Retina (tissue), 1 donor: Measurements from ENCODE around the gene PLEKHG5.
"Not testable (repeated sequence)": the region's sequence is repeated elsewhere in the genome, so short reads cannot be mapped to it uniquely, and the experiment has no call there.

ENCODE experiments used
- DNase-seq: peaks from one replicate; pipeline ENCODE4 v3.0.0-alpha.2; 2016

The PLEKHG5 gene

DNA sequence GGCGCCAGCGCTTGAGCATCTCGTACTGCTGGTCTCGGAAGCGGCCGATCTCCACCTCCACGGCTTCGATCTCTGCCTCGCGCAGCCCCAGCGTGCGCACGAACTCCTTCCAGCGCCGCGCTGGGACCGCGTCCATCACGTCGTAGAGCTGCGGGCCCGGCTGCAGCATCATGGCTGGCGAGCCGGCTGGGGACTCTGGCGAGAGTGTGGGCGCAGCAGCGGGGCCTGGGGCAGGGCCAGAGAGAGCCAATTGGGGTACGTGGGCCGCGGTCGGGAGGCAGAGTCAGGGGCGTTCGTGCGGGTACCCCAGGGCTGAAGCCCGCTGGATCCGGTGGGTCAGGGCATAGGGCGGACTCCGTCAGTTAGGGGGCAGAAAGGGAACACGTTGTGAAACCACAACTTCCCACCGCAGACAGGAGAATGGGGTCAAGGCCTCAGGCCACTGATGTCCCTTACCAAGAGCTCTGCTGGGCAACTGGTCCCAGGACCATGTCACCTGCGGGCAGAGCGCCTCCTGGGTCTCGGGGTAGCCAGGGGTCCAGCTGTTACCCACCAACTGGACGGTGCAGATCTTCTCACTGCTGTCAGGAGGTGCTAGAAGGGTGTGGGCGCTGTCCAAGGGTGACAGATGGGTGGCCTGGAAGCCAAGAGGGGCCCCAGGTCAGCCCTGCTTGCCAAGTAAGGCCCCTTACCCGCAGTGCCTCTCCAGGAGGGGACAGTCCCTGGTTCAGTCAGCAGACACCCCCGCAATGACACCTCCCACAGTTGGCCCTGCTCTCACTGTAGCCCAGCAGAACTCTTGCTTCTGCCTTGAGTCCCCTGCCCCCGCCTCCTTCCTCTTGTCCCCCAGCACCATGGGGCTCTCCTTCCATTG is 29.7 kb downstream of the PLEKHG5 start:
- DNase-seq, result peak; percentile 44

DNA sequence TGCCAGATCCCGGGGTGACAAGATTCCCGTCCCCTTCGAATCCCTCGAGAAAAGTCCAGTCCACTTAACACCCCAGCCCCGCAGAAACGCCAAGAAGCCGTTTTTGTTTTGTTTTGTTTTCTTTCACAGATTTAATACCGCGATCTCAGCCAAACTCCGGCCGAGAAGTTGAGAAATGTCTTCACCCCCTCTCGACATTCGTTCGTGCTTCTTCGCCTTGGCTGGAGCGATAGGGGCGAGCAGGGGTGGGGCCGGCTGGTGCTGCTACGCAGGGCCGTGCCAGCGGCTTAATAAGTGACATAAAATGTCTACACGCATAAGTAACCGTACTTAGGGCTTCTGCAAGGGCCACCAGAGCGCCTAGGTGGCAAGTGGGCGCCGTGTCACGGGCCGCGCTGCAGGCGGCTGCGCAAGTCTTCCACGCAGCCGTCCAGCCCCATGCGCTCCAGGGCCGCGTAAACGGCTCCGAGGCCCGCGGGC is 30.4 kb downstream of the PLEKHG5 start:
- peak; percentile 40 for DNase-seq

DNA sequence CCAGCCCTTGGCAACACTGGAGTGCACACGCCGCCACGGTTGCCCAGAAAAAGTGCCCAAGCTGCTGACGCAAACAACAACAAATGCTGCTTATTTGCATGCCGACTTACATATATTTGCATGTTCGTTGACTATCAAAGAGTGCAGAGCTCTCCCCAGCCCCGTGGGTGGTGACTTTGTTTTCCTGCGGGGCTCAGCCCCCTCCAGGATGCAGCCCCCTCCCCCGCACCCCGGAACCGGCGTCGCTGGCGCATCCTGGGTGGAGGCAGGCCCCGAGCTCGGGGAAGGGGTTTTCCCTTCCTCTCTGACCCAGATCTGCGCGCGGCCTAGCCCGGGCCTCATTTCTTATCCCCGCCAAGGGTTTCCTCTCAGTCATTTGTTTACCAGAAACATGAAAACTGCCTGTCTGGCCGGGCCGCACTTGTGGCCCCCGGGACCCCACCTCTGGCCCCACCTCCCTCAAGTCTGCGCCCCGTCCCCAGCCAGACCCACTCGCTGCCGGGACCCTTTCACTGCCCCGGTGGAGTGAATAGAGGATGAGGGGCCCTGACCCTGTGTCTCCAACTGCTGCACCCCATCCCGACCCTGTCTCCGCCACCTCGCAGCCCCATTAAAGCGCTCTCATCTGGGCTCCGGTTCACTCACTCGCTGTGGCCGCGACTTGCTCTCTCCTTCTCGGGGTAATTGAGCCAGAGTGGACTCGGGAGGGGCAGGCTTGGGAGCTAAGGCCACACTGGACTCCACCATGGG is 31.0 kb downstream of the PLEKHG5 start:
- DNase-seq, result peak; percentile 46

DNA sequence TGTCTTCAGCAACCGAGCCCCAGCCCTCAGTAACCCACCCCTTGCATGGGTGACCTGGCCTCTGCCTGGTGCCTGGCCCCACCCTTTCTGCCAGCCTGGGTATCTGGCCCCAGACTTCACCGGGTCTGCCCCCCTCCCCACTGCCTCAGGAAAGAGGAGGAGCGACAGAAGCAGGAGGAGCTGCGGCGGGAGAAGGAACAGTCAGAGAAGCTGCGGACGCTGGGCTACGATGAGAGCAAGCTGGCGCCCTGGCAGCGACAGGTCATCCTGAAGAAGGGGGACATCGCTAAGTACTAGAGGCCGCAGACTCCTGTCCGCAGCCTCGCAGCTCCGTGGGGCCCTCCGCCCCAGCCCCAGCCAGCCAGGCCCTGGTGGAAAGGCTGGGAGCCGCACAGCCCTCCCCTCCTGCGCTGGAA is 31.6 kb downstream of the PLEKHG5 start:
- peak; percentile 46 for DNase-seq

DNA sequence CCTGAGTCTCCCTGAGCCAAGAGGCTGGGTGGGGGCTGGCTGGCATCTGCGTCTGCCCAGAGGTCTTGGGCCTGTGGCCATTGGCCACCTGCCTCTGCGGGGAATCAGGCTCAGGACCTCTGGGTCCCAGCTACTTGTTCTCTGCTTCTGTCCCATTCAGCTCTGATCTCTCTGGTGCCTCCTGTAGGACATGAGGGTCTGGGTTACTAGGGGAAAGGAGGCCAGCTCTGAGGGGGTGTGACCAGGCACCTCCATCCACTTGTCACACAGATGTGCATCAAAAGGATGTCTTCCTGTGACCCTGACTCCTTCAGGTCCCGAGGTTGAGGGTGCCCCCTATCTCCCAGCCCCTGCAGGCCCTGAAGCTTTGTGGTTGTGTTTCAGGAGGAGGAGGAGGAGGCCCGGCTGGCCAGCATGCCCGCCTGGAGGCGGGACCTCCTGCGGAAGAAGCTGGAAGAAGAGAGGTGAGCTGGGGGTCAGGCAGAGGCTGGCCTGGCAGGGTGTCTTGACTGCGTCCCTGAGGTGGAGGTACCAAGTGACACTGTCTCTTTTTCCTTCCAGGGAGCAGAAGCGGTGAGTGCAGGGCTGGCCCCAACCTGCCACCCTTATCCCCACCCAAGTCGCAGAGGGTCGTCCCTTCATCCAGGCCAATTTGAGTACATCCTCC is 34.5 kb downstream of the PLEKHG5 start:
- DNase-seq, result no peak

DNA sequence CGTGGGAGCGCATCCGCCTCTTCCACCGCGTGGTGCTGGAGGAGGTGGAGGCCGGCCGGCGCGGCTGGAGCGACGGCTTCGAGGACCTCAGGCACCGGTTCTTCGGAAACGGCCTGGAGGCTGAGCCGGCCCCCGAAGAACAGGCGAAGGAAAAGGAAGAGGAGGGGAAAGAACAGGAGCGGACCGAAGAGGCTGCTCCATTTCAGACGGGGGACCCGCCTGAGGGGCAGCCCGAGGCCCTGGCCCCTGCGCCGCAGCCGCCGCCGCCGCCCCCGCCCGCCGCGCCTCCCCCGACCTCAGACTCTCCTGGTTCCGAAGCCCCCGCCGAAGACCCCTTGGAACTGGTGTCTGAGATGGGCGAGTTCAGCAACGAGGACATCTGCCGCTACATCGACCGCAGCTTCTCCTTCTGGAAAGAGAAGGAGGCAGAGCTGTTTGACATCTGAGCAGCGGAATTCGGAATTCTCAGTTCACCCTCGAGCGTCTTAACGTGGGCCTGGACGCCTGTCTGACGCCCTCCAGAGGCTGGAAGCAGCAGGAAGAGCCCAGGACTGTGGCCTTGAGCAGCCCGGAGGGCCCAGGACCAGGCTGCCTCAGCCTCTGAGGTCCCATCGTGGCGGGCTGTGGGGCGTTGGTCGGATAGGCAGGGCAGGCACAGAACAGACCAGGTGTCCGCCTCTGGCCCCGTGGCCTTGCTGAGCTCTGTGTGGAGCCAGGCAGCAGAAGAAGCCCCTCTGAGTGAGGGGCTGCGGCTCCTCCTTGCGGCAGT is 35.5 kb downstream of the PLEKHG5 start:
- DNase-seq, result not testable (repeated sequence)

DNA sequence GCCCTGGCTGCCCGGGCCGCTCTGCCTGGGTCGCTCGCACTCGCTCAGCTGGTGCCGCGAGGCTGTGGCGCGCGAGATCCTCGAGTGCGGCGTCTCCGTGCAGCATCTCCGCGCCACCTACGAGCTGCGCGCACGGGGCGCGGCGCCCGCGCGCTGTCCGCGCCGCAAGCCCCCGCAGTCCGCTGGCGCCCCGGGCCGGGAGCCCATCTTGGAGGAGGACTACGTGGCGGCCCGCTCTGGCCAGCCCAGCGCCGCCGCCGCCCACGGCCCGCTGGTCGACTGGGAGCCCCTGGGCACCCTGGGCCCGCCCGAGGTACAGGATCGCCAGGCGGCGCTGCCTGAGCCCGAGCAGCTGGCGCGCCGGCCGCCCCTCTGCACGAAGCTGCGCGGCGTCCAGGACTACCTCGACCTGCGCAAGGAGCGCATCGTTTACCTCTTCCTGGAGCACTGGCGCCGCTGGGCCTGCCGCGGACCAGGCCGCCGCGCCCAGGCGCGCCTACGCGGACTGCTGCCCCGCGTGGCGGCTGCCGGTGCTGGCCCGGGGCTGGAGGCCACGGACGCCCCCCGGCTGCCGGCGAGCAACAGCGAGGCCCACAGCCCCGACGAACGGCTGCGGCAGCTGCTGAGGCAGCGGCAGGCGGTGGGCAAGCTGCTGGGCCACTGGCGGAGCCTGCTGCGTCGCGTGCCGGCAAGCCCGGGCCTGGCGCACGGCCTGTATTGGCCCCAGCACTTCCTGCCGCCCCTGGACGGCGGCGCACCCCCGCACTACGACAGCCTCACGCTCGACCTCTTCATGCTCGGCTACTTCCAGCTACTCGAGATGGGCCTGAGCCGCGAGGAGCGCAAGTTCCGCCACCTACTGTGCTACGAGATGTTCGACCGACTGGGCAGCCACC is 36.4 kb downstream of the PLEKHG5 start:
- peak; percentile 69 for DNase-seq

DNA sequence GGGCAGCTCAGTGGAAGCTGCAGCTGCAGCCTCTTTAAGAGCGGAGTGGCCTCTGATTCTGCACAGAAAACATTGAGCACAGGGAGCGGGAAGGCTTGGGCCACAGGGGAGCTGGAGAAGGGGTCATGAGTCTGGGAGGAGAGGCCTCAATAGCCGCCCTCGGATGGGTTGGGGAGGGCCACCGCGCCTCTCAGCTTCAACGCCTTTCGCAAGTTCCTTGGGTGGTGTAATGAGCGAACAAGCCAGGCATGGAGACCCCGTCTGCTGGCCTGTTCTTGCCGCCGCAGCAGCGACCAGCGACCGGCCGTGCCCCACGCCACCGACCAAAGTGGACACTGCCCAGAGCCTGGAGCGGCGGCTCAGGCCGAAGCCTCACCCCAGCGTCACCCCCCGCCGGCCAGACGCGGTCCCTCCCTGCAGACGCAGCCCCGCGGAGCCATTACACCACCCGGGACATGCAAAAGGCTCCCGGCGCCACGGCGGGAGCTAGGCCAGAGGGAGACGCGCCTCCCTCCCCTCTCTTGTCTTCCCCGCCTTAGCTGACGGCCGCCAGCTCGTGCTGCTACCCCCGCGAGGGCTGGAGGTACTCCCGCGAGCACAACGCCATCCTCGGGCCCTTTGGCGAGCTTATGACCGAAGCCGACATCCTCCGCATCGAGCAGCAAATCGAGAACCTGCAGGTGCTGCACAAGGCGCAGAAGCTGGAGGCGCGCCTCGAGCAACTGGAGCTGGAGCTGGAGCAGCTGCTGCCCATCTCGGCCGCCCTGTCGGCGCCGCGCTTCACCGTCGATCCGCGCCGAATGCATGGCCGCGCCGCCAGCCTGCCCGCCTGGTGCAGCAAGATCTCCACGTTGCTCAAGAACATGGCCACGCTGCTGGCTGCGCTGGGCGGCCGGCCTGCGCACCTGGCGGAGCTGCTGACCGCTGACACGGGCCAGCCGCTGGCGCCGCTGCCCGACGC is 37.3 kb downstream of the PLEKHG5 start:
- DNase-seq, result peak; percentile 77

DNA sequence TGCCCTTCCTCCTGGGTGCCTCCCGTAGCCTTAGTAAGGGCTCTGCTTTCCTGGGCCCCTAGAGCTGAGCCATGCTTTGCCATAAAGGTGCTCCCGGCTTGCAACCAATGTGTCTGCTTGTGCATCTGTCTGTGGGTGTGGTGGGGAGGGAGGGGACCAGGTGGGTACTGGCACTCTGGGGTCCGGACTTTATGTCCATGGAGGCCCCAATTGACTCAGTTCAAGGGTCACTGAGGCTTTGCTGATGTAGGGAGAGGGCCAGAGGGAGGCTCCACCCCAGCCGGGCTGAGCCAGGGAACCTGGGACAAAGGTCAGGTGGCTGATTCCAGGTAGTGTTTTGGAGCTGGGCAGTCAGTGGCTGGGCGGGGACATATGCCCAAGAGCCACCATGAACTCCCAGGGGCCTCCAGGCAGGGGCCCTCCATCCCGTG is 40.5 kb downstream of the PLEKHG5 start:
- DNase-seq, result no peak

DNA sequence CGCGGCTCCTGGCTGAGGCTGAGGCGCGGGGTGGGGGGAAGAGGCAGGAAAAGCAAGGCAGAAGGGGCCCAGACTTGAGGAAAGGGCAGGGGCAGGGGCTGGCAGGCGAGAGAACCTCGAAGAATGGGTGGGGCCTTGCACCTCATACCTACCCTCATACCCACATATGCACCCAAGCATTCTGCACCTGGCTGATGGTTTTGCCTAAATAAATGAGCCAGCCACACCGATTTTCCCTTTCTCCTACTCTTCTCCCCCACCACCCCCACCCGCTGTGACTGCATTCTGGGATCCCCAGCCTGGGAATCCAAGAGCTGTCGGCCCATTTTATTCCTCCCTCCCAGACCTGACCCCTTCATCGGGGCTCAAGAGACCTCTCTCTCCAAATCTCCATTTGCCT is 41.0 kb downstream of the PLEKHG5 start:
- not testable (repeated sequence) for DNase-seq

DNA sequence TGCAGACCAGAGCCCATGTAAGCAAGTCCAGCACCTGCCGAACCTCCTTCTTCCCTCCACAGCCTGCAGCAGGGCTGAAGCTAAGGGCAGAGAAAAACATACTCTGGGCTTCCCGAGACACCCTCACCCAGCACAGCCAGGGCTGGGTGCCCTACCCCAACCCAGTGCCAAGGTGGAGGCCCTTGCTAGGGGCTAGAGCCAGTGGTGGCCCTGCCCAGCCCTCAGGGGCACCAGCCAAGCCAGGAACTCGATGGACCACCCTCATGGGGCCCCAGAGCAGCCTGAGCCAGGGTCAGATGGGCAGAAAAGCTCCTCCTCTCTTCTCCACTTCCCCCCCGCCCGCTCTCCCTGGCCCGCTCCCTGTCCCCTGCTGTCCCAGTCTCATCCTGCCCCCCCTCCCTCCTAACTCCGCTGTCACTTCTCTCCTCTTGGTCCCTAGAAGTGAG is 41.4 kb downstream of the PLEKHG5 start:
- DNase-seq, result peak; percentile 53

DNA sequence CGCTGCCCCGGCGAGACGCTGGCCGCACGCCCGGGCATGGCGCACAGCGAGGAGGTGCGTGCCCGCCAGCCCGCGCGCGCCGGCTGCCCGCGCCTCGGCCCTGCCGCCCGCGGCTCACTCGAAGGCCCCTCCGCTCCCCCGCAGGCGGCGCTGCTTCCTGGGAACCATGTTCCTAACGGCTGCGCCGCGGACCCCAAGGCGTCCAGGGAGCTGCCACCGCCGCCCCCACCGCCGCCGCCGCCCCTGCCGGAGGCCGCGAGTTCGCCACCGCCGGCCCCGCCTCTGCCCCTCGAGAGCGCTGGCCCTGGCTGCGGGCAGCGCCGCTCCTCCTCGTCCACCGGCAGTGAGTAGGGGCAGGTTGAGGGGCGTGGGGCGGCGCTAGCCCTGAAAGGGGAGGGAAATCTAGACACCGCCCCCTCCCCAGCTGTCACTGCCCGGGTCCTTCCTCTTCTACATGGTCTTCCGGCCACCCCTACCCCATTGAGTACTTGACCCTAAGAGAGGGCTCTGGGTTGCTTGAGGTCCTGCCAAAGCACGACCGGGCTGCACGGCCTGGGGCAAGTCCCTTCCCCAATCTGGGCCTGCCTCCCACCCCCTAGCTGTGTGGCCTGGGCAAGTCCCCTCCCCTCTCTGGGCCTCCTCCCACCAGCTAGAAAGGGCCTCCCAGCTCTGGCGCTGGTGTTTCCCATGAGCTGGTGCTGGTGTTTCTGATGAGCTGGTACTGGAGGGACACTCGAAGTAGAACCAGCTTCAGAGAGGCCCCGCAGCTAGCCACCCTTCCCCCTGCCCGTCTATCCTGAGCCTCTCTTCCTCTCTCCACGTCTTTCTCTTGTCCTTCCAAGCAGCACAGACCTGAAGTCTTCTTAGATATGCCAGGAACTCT is 42.5 kb downstream of the PLEKHG5 start:
- peak; percentile 54 for DNase-seq

DNA sequence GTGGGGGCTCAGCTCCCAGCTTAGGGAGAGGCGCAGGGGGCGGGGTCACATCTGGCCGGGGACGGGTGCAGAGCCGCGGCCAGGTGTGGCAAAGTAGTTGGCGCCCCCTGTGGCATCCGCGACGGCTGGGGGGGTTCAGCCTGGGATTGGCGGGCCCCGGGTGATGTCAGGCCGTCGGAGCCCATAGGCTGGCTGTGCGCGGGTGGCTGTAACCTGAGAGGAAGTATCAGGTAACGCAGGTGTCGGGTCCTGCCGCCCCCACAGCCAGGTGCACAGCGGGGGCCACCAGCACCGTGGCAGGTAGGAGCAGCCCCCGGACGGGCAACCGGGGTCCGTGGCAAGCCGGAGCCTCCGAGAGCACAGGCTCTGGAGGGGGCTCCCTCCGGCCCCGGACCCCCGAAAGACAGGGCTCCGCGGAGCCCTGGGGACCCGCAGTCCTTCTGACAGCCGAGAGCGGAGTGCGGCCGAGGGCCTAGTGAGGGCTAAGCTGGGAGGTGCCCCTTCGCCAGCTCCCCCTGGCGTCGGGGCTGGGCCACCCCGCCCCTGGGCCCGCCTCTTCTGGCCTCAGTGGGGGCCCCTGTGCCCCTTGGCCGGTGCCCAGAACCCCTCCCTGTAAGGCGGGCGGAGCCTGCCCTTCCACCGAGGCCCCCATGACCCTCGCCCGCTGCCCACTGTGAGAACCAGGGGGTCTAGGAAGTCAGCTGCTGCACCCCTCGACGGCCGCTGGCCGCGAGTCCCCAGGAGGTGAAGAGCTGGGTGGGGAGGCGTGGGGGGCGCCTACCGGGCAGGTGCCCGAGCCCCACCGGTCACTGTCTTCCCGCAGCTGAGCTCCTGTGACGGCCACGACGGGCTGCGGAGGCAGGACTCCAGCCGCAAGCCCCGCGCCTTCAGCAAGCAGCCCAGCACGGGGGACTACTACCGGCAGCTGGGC is 43.4 kb downstream of the PLEKHG5 start:
- peak; percentile 63 for DNase-seq

DNA sequence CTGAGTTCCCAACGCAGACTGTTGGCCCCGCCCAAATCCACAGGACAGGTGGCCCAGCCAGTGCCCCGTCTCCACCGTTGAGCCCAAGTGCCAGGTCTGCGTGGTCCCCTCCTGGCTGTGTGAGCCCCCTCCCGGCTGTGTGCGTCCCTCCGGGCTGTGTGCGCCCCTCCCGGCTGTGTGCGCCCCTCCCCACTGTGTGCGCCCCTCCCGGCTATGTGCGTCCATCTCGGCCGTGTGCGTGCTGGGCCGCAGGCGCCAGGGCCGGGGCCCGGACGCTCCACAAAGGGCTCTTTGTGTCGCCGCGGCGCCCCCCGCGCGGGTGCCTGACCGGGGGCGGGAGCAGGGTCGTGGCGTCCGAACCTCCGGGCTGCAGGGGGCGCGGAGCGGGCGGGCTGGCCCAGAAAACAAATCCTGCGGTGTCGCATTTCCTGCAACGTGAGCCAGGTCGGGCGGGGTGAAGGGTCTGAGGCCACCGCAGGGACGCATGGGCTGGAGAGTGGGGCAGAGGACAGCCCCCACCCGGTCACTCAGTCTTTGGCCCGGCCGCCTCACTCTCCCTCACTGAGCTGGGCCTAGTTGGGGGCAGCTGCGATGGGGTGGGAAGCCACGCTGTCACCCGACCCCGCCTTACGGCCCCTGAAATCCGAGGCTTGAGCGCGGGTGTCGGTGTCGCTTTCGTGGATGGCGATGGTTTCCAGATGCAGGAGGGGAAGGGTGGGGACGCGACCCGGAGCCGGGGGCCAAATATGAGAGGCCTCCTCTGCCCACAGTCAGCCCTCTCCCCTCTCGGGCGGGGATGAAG is 44.2 kb downstream of the PLEKHG5 start:
- DNase-seq, result peak; percentile 86

DNA sequence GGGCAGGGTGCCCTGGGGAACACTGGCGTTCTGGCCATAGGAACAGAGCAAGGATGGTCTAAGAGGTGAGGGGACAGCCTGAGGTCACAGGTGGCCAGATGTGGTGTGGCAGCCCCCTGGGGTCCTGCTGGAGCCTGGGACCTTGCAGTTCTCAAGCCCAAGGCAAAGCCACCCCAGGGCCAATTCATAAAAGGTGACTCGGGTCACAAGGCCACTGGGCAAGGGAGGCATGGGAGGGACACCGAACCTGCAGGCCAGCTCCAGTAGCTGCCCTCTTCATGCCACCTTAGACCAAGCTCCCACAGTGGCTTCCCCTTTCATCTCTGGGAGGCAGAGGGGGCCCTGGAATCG is 44.8 kb downstream of the PLEKHG5 start:
- DNase-seq, result peak; percentile 39

DNA sequence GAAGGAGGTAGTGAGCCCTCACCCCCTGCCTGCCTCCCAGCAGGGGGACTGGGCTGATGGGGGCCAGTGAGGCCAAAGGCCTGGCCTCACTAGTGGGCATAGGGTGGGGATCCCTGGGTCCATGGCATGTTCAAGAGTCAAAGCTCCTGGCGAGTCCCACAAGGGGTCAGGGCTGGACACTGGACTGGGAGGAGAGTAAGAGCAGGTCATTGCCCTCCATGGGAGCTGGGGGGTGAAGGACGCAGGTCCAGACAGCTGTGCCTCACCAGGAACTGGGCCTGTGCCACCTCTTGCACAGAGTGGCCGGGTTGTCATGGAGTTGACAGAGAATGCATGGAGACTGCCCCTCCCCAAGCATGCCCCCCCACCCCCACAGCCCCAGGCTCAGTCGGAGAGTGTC is 45.5 kb downstream of the PLEKHG5 start:
- not testable (repeated sequence) for DNase-seq
